Fibroblast of lung (primary cell): Measurements from ENCODE around the gene GUCA2B.

ENCODE experiments used
- EZH2 ChIP-seq: IDR thresholded peaks from 2 replicates; pipeline ENCODE4 v1.5.1; 2012; ENCODE audit warnings: low read length, control low read depth, mild to moderate bottlenecking; ENCODE audit errors: missing control alignments
- TF ChIP-seq, protein P1 (sequence below), 2 donors: IDR thresholded peaks in 1 of 2; conservative IDR thresholded peaks in 1 of 2; 1 replicate in 1 of 2; 2 replicates in 1 of 2; pipeline ENCODE4 v1.5.1; 2011 to 2012; ENCODE audit warnings: low read length in 2 of 2, control low read depth in 1 of 2, inconsistent platforms in 1 of 2, low read depth in 1 of 2, mild to moderate bottlenecking in 1 of 2

DNA sequence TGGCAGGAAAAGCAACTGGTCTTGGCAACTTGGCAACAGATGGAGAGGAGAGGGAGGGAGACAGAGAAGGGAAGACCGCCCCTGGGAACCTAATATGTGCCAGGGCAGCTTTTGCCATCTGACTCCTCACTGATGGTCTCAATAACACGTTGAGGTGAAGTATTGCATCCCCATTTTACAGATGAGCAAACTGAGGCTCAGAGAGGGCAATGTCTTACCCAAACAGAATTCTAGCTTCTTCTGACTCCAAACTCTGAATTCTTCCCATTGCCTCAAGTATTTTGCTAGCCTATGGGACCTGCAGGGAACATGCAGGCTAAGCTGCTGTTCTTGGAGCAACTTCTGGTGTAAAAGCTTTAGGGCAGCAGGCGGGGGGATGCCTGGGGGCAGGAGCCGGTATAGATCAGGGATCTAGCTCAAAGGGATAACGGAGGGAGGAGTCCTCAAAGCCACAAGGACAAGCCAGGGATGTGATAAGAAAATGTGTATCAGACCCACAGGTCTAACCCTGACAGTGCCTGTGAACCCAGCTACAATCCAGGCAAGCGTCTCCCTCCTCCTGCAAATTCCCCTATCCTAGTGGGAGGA, 18.6 kb downstream of the GUCA2B start:
- TF ChIP-seq, protein P1, sequence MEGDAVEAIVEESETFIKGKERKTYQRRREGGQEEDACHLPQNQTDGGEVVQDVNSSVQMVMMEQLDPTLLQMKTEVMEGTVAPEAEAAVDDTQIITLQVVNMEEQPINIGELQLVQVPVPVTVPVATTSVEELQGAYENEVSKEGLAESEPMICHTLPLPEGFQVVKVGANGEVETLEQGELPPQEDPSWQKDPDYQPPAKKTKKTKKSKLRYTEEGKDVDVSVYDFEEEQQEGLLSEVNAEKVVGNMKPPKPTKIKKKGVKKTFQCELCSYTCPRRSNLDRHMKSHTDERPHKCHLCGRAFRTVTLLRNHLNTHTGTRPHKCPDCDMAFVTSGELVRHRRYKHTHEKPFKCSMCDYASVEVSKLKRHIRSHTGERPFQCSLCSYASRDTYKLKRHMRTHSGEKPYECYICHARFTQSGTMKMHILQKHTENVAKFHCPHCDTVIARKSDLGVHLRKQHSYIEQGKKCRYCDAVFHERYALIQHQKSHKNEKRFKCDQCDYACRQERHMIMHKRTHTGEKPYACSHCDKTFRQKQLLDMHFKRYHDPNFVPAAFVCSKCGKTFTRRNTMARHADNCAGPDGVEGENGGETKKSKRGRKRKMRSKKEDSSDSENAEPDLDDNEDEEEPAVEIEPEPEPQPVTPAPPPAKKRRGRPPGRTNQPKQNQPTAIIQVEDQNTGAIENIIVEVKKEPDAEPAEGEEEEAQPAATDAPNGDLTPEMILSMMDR (conservative IDR thresholded peaks at IDR 0.05 in 1 of 2, IDR thresholded peaks at IDR 0.05 in 1 of 2; ENCODE audit: low read depth in 1 of 2, low read length in 2 of 2): no peak
- no peak for TF ChIP-seq EZH2
